Nephron progenitor cell (in vitro differentiated cells): ENCODE data around the gene TBC1D13.
"Not testable (repeated sequence)": the region's sequence is repeated elsewhere in the genome, so short reads cannot be mapped to it uniquely, and the experiment has no call there.

Experiments
- DNase-seq: peaks from one replicate; pipeline ENCODE4 v3.0.0; 2021
- H3K27ac Mint-ChIP-seq: 2 replicates; pipeline ENCODE4 v1.8.0; 2021; ENCODE audit warnings: mild to moderate bottlenecking, moderate library complexity, mixed read lengths
- H3K27me3 Mint-ChIP-seq: 2 replicates; pipeline ENCODE4 v1.8.0; 2021; ENCODE audit warnings: mild to moderate bottlenecking, low read depth, mixed read lengths; ENCODE audit not compliant: poor library complexity
- H3K36me3 Mint-ChIP-seq: 2 replicates; pipeline ENCODE4 v1.8.0; 2021; ENCODE audit warnings: low read depth, mixed read lengths
- H3K4me1 Mint-ChIP-seq: 2 replicates; pipeline ENCODE4 v1.8.0; 2021; ENCODE audit warnings: mixed read lengths
- H3K4me3 Mint-ChIP-seq: 2 replicates; pipeline ENCODE4 v1.8.0; 2021; ENCODE audit warnings: mild to moderate bottlenecking, moderate library complexity, mixed read lengths
- H3K9me3 Mint-ChIP-seq: 2 replicates; pipeline ENCODE4 v1.8.0; 2021; ENCODE audit warnings: mild to moderate bottlenecking, moderate library complexity, mixed read lengths
- CTCF ChIP-seq: fragments of 200-600 bp; sonication (generic); IDR thresholded peaks from 2 replicates; pipeline ENCODE4 v1.5.0; 2021; ENCODE audit warnings: antibody characterized with exemption

TBC1D13 gene

GRCh38 chr9:128845186-128845931 lies 58.3 kb downstream of the TBC1D13 start:
- peaks cover 3% of the 10 kb centered on the region for H3K27me3 Mint-ChIP-seq
- H3K4me1 Mint-ChIP-seq = peaks cover 14% of the 10 kb centered on the region
- H3K27ac Mint-ChIP-seq = peak overlapping the region; percentile 75
- peaks cover 22% of the 10 kb centered on the region for H3K9me3 Mint-ChIP-seq
- no peak for TF ChIP-seq CTCF
- peaks cover 34% of the 10 kb centered on the region for H3K36me3 Mint-ChIP-seq
- no peak overlapping the region for H3K4me3 Mint-ChIP-seq
- DNase-seq = no peak

- DNase-seq = no peak
- Mint-ChIP-seq H3K4me3 (no peak overlapping the region), H3K36me3 (peaks cover 41% of the 10 kb centered on the region), H3K27ac (no peak overlapping the region), H3K9me3 (peaks cover 35% of the 10 kb centered on the region), H3K27me3 (peaks cover 3% of the 10 kb centered on the region), H3K4me1 (peaks cover 14% of the 10 kb centered on the region)
- no peak for TF ChIP-seq CTCF
These were observed 59.6 kb downstream of the TBC1D13 start for GRCh38 chr9:128846680-128847030.

DNA sequence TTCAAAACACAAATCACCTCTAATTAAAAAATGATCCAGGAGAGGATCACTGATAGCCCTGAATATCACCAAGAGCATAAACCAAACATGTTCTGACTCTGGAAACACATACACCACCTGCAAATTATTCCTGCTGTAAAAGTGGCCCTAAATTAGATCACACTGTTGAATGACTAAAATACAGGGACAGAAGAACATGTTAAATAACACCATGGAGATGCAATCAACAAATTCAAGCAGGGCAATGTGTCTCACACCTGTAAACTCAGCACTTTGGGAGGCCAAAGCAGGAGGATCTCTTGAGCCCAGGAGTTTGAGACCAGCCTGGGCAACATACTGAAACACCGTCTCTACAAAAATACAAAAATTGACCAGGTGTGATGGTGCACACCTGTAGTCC lies 60.8 kb downstream of the TBC1D13 start:
- H3K27ac Mint-ChIP-seq = no peak overlapping the region
- H3K4me1 Mint-ChIP-seq = peaks cover 9% of the 10 kb centered on the region
- H3K9me3 Mint-ChIP-seq = peaks cover 35% of the 10 kb centered on the region
- no peak overlapping the region for H3K4me3 Mint-ChIP-seq
- peaks cover 35% of the 10 kb centered on the region for H3K36me3 Mint-ChIP-seq
- peaks cover 3% of the 10 kb centered on the region for H3K27me3 Mint-ChIP-seq
- DNase-seq = no peak
- TF ChIP-seq CTCF = no peak

DNA sequence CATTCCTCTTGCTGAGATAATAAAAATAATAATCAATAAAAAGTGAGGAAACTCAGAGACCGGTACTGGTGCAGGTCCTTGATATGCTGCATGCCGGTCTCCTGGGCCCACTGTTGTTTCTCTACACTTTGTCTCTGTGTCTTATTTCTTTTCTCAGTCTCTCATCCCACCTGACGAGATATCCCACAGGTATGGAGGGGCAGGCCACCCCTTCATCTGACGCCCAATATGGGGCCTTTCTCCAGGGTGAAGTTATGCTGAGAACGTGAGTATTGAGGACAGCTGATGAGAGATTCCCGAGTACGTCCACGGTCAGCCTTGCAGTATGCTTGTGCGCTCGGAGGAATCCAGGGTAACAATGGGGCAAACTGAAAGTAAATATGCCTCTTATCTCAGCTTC lies 64.0 kb downstream of the TBC1D13 start:
- H3K4me1 Mint-ChIP-seq, H3K27me3 Mint-ChIP-seq, DNase-seq, H3K27ac Mint-ChIP-seq, H3K4me3 Mint-ChIP-seq: not testable (repeated sequence)
- Mint-ChIP-seq H3K9me3 (peaks cover 35% of the 10 kb centered on the region), H3K36me3 (peaks cover 30% of the 10 kb centered on the region)

- H3K4me3 Mint-ChIP-seq, H3K27ac Mint-ChIP-seq, H3K27me3 Mint-ChIP-seq, H3K4me1 Mint-ChIP-seq, DNase-seq: not testable (repeated sequence)
- TF ChIP-seq CTCF = peak; percentile 13
- H3K9me3 Mint-ChIP-seq = peaks cover 35% of the 10 kb centered on the region
- H3K36me3 Mint-ChIP-seq = peaks cover 30% of the 10 kb centered on the region
These were observed 64.9 kb downstream of the TBC1D13 start for GRCh38 chr9:128851779-128852600.

DNA sequence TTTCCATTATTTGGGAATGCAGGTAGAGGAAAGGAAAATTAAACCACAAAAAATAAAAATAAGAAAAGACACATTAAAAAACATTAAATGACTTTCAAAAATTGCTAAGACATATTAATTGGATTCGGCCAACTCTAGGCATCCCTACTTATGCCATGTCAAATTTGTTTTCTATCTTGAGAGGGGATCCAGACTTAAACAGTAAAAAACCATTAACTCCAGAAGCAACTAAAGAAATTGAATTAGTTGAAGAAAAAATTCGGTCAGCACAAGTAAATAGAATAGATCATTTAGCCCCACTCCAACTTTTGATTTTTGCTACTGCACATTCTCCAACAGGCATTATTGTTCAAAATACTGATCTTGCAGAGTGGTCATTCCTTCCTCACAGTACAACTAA lies 65.6 kb downstream of the TBC1D13 start:
- not testable (repeated sequence) for H3K4me3 Mint-ChIP-seq, H3K4me1 Mint-ChIP-seq, H3K27me3 Mint-ChIP-seq, DNase-seq, H3K27ac Mint-ChIP-seq
- Mint-ChIP-seq H3K9me3 (peaks cover 32% of the 10 kb centered on the region), H3K36me3 (peaks cover 27% of the 10 kb centered on the region)

GRCh38 chr9:128854454-128854853 lies 67.4 kb downstream of the TBC1D13 start:
- not testable (repeated sequence) for H3K27me3 Mint-ChIP-seq, H3K4me3 Mint-ChIP-seq, H3K27ac Mint-ChIP-seq, H3K4me1 Mint-ChIP-seq, DNase-seq
- Mint-ChIP-seq H3K9me3 (peaks cover 19% of the 10 kb centered on the region), H3K36me3 (peaks cover 19% of the 10 kb centered on the region)

DNA sequence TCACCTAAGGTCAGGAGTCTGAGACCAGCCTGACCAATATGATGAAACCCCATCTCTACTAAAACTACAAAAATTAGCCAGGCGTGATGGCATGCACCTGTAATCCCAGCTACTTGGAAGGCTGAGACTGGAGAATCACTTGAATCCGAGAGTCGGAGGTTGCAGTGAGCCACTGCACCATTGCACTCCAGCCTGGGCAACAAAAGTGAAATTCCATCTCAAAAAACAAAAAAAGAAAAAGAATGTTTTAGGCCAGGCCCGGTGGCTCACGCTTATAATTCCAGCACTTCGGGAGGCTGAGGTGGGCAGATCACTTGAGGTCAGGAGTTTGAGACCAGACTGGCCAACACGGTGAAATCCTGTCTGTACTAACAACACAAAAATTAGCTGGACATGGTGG lies 71.4 kb downstream of the TBC1D13 start:
- not testable (repeated sequence) for H3K9me3 Mint-ChIP-seq, H3K4me3 Mint-ChIP-seq, H3K27ac Mint-ChIP-seq, DNase-seq, H3K27me3 Mint-ChIP-seq, H3K36me3 Mint-ChIP-seq
- H3K4me1 Mint-ChIP-seq = peaks cover 15% of the 10 kb centered on the region
